ENCODE measurements around the gene NOS3. TPM values are rescaled to one million over a fixed set of nuclear protein-coding genes. Genes with fewer than 3 reads are reported as not detected.

The NOS3 gene
- total and polyA plus RNA-seq, 2 of the 13 experiments (the other 11 are each of a cell fraction or from before 2014, with no cell fraction given): 3.7 to 7.5 TPM

- TF ChIP-seq SP140L (CRISPR knock-in tag; IDR thresholded peaks at IDR 0.05; ENCODE audit: borderline replicate concordance) (0 out of 2 replicates have a peak, but pooled peaks have one; percentile 7), SPEN (CRISPR knock-in tag; IDR thresholded peaks at IDR 0.05; ENCODE audit: low read depth) (no peak), ZNF607 (CRISPR knock-in tag; IDR thresholded peaks at IDR 0.05; ENCODE audit: borderline replicate concordance) (peak; percentile 15; the same call in 1 of the 2 replicates), ZNF766 (CRISPR knock-in tag; IDR thresholded peaks at IDR 0.05; ENCODE audit: borderline replicate concordance) (no peak), SIN3A (IDR thresholded peaks at IDR 0.05; ENCODE audit: borderline replicate concordance, low read depth, low read length) (0 out of 2 replicates have a peak, but pooled peaks have one; percentile 46), TBX2 (CRISPR knock-in tag; IDR thresholded peaks at IDR 0.05; ENCODE audit: borderline replicate concordance) (no peak), KMT2B (CRISPR knock-in tag; IDR thresholded peaks at IDR 0.05) (0 out of 2 replicates have a peak, but pooled peaks have one; percentile 35), FOXM1 (CRISPR knock-in tag; IDR thresholded peaks at IDR 0.05) (no peak), MYNN (CRISPR knock-in tag; IDR thresholded peaks at IDR 0.05; ENCODE audit: low read depth) (0 out of 2 replicates have a peak, but pooled peaks have one; percentile 10), ISL2 (CRISPR knock-in tag; IDR thresholded peaks at IDR 0.05) (peak; percentile 25; the same call in 1 of the 2 replicates), SYNCRIP (IDR thresholded peaks at IDR 0.05; ENCODE audit: insufficient read depth, low read depth, low read length) (no peak), JUNB (CRISPR knock-in tag; IDR thresholded peaks at IDR 0.05; ENCODE audit: borderline replicate concordance) (no peak), SETDB1 (CRISPR knock-in tag; IDR thresholded peaks at IDR 0.05; ENCODE audit: borderline replicate concordance) (no peak), E2F2 (CRISPR knock-in tag; IDR thresholded peaks at IDR 0.05; ENCODE audit: borderline replicate concordance) (0 out of 2 replicates have a peak, but pooled peaks have one; percentile 85), ZNF18 (CRISPR knock-in tag; IDR thresholded peaks at IDR 0.05; ENCODE audit: insufficient replicate concordance) (no peak)
- TF ChIP-seq, protein P1, sequence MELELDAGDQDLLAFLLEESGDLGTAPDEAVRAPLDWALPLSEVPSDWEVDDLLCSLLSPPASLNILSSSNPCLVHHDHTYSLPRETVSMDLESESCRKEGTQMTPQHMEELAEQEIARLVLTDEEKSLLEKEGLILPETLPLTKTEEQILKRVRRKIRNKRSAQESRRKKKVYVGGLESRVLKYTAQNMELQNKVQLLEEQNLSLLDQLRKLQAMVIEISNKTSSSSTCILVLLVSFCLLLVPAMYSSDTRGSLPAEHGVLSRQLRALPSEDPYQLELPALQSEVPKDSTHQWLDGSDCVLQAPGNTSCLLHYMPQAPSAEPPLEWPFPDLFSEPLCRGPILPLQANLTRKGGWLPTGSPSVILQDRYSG (CRISPR knock-in tag; IDR thresholded peaks at IDR 0.05): no peak
- TF ChIP-seq, protein P2, sequence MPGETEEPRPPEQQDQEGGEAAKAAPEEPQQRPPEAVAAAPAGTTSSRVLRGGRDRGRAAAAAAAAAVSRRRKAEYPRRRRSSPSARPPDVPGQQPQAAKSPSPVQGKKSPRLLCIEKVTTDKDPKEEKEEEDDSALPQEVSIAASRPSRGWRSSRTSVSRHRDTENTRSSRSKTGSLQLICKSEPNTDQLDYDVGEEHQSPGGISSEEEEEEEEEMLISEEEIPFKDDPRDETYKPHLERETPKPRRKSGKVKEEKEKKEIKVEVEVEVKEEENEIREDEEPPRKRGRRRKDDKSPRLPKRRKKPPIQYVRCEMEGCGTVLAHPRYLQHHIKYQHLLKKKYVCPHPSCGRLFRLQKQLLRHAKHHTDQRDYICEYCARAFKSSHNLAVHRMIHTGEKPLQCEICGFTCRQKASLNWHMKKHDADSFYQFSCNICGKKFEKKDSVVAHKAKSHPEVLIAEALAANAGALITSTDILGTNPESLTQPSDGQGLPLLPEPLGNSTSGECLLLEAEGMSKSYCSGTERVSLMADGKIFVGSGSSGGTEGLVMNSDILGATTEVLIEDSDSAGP (CRISPR knock-in tag; IDR thresholded peaks at IDR 0.05; ENCODE audit: borderline replicate concordance): 0 out of 2 replicates have a peak, but pooled peaks have one; percentile 7
- TF ChIP-seq, protein P3, sequence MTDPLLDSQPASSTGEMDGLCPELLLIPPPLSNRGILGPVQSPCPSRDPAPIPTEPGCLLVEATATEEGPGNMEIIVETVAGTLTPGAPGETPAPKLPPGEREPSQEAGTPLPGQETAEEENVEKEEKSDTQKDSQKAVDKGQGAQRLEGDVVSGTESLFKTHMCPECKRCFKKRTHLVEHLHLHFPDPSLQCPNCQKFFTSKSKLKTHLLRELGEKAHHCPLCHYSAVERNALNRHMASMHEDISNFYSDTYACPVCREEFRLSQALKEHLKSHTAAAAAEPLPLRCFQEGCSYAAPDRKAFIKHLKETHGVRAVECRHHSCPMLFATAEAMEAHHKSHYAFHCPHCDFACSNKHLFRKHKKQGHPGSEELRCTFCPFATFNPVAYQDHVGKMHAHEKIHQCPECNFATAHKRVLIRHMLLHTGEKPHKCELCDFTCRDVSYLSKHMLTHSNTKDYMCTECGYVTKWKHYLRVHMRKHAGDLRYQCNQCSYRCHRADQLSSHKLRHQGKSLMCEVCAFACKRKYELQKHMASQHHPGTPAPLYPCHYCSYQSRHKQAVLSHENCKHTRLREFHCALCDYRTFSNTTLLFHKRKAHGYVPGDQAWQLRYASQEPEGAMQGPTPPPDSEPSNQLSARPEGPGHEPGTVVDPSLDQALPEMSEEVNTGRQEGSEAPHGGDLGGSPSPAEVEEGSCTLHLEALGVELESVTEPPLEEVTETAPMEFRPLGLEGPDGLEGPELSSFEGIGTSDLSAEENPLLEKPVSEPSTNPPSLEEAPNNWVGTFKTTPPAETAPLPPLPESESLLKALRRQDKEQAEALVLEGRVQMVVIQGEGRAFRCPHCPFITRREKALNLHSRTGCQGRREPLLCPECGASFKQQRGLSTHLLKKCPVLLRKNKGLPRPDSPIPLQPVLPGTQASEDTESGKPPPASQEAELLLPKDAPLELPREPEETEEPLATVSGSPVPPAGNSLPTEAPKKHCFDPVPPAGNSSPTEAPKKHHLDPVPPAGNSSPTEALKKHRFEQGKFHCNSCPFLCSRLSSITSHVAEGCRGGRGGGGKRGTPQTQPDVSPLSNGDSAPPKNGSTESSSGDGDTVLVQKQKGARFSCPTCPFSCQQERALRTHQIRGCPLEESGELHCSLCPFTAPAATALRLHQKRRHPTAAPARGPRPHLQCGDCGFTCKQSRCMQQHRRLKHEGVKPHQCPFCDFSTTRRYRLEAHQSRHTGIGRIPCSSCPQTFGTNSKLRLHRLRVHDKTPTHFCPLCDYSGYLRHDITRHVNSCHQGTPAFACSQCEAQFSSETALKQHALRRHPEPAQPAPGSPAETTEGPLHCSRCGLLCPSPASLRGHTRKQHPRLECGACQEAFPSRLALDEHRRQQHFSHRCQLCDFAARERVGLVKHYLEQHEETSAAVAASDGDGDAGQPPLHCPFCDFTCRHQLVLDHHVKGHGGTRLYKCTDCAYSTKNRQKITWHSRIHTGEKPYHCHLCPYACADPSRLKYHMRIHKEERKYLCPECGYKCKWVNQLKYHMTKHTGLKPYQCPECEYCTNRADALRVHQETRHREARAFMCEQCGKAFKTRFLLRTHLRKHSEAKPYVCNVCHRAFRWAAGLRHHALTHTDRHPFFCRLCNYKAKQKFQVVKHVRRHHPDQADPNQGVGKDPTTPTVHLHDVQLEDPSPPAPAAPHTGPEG (CRISPR knock-in tag; IDR thresholded peaks at IDR 0.05): no peak
Measured at GRCh38 chr7:151057506-151057988, 66.7 kb downstream of the NOS3 start, which contains the start of gene CDK5 (continued).
